Mucosa of descending colon (tissue), 3 donors: Measurements from ENCODE around the gene HOXA4. TPM values are rescaled to one million over a fixed set of nuclear protein-coding genes. Genes with fewer than 3 reads are reported as not detected.

Experiments used
- ATAC-seq: fragments of 200-7000 bp; cut with Tn5 transposase; one replicate; pipeline ENCODE4 v1.9.1; 2020; ENCODE audit warnings: mild to moderate bottlenecking, moderate library complexity
- DNase-seq, 3 donors: peaks; one replicate each; pipeline ENCODE4 v3.0.0-alpha.2; 2020
- H3K36me3 ChIP-seq: fragments of 200-600 bp; one replicate; pipeline ENCODE4 v1.8.0; 2021; ENCODE audit warnings: low read depth, mild to moderate bottlenecking
- H3K4me1 ChIP-seq: fragments of 200-600 bp; one replicate; pipeline ENCODE4 v1.8.0; 2021; ENCODE audit warnings: low read depth, mild to moderate bottlenecking
- H3K4me3 ChIP-seq: fragments of 200-600 bp; one replicate; pipeline ENCODE4 v1.8.0; 2021; ENCODE audit warnings: mild to moderate bottlenecking
- H3K9me3 ChIP-seq: fragments of 200-600 bp; one replicate; pipeline ENCODE4 v1.8.0; 2021; ENCODE audit warnings: mild to moderate bottlenecking
- CTCF ChIP-seq: fragments of 200-600 bp; IDR thresholded peaks from one replicate; pipeline ENCODE4 v1.8.0; 2022; ENCODE audit warnings: antibody characterized with exemption, mild to moderate bottlenecking
- intact Hi-C, 2 donors: fragments of 100-400 bp; cut with DNase I in 1 of 2; cut with micrococcal nuclease in 1 of 2; formaldehyde crosslinking; loops; one replicate each; pipeline versions ENCODE4 v1.11.0 to v1.11.1; 2022; cut with DNase I, micrococcal nuclease
- total RNA-seq, 3 donors: library from RNA; stranded (reverse); fragmentation: NEBNext Ultra II Directional in 2 of 3; extraction: Animal tissue kit (Norgen Biotek cat#: 25700) in 2 of 3; gene quantifications; one replicate each; pipeline versions ENCODE4 v1.2.1 to v1.2.4, GENCODE V29; 2021 to 2023
- donor health status: DM: no; HTN: no; CAD: no; lungs with moderate emphysema.
- donor health status: DM: no; HTN: no; CAD: no.
- donor health status: DM: no; HTN: yes; CAD: no.

The HOXA4 gene
- total RNA-seq, 3 donors from 2014 or later, result 5.9 to 9.5 (median 8.3) TPM

- H3K9me3 ChIP-seq, result no peaks in the 10 kb centered on the region
Measured at GRCh38 chr7:27100694-27101170, 29.8 kb downstream of the HOXA4 start.

GRCh38 chr7:27099453-27100370 lies 30.8 kb downstream of the HOXA4 start:
- intact Hi-C loops, result loop anchor here in 1 of 2 donors (10.0 kb wide), 1 partner anchor 235 kb away; the partner anchor contains the start of gene SKAP2
- Histone ChIP-seq H3K9me3 (no peaks in the 10 kb centered on the region), H3K4me1 (peaks cover 24% of the 10 kb centered on the region), H3K4me3 (no peak overlapping the region), H3K36me3 (no peaks in the 10 kb centered on the region)
- TF ChIP-seq CTCF, result no peak
- no peak for DNase-seq
- ATAC-seq, result no peak

More at GRCh38 chr7:27100694-27101170, 29.8 kb downstream of the HOXA4 start:
- intact Hi-C loops, result no loop called here
- no peak for TF ChIP-seq CTCF
- Histone ChIP-seq H3K36me3 (no peaks in the 10 kb centered on the region), H3K4me3 (no peak overlapping the region), H3K4me1 (peaks cover 19% of the 10 kb centered on the region)
- ATAC-seq (no peak), DNase-seq (peak in 2 of 3 donors; percentile 29 to 37)

- TF ChIP-seq CTCF, result no peak
- ATAC-seq (peak; percentile 7), DNase-seq (peak; percentile 59 to 78 (median 73))
- intact Hi-C loops, result loop anchor here in 1 of 2 donors (10.0 kb wide), 1 partner anchor 234 kb away; the partner anchor contains the start of gene SKAP2
- H3K9me3 ChIP-seq, result no peaks in the 10 kb centered on the region
- no peak overlapping the region for H3K4me3 ChIP-seq
- peaks cover 24% of the 10 kb centered on the region for H3K4me1 ChIP-seq
- no peaks in the 10 kb centered on the region for H3K36me3 ChIP-seq
Measured at GRCh38 chr7:27098578-27099451, 31.7 kb downstream of the HOXA4 start.

GRCh38 chr7:27097686-27098577 lies 32.6 kb downstream of the HOXA4 start:
- Histone ChIP-seq H3K4me3 (no peak overlapping the region), H3K4me1 (peaks cover 24% of the 10 kb centered on the region), H3K9me3 (no peaks in the 10 kb centered on the region), H3K36me3 (no peaks in the 10 kb centered on the region)
- TF ChIP-seq CTCF, result no peak
- intact Hi-C loops, result loop anchor here in 1 of 2 donors (10.0 kb wide), 1 partner anchor 233 kb away; the partner anchor contains the start of gene SKAP2
- peak; percentile 18 for ATAC-seq
- DNase-seq, result peak; percentile 39 to 68 (median 59)
